GM19025 (cell line): Measurements from ENCODE around the gene TMEM217.
"Not testable (repeated sequence)": the region's sequence is repeated elsewhere in the genome, so short reads cannot be mapped to it uniquely, and the experiment has no call there.

Source experiments
- ATAC-seq: cut with Tn5 transposase; IDR thresholded peaks from one replicate; pipeline ENCODE4 v1.9.1; 2021; ENCODE audit warnings: mild to moderate bottlenecking, low read depth, moderate library complexity; ENCODE audit not compliant: unreplicated experiment

TMEM217 gene

DNA sequence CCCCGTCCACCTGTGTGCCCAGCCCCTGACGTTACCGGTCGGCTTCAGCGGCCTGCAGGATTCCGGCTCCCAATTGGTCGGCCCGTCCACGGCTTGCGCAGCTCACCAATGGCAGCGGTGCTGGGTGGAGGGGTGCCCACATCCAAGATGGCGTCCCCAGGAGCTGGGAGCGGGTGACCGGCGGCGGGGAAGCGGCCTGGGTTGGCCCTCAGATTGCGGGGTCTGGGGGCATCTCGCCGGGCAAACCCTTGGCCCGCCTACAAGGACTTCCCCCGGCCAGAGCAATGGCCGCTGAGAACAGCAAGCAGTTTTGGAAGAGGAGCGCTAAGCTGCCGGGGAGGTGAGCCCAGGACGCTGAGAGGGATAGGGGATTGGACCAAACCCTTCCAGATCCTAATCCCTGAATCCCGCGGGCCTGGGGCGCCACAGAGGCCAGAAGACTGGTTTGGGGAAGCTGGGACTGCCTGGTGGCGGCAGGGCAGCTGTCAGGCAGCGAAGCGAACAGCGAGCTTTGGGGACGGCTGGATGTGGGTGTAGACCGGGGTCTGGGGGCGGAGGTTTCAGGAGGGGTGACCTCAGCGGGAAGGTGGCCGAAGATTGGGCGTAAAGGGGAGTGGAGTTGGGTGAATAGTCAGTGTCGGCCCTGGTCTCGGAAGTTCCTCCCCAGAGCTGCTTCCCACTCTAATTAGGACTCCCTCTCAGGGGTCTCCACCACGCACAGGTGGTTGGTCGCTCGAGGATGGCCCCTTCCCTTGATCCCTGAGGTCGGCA lies at the start of gene TMEM217, which contains the start of gene TBC1D22B:
Gene TMEM217 (minus strand): TSS at position 511 of the 771 bp plus-strand sequence. CDS start 39,114 bp downstream, outside the sequence.
Gene TBC1D22B (plus strand): TSS at position 139 of the 771 bp plus-strand sequence. CDS start 146 bp downstream, at position 285.
- peak; percentile 99 for ATAC-seq

- ATAC-seq = not testable (repeated sequence)
Measured at GRCh38 chr6:37307484-37307883, 49.5 kb upstream of the TMEM217 start.

DNA sequence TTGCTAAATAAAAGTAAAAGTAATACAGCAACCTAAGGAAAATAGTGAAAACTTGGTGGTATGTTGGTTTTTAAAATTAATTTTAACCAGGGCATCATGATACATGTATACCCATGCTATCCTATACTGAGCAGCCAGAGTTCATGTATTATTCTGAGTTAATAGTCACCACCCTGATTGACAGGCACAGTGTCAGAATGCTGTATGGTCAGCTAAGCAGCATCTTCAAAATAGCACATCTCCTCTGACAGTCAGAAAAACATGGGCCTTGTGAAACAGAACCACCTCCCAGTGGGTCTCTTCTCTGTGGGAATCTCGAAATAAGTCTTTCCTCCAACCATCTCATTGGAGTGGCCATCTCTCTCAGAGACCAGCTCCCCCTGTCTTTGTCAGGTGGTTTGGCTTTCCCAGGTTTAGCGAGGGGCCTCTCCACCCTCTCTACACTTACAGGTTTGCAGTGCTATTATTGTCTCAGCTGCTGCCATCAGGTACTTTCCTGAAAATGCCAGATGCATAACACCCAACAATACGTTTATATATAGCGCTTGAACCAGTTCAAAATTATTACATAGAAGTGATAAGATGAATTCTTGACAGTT lies 48.8 kb upstream of the TMEM217 start:
- no peak for ATAC-seq

GRCh38 chr6:37305841-37306425 lies 48.0 kb upstream of the TMEM217 start:
- ATAC-seq = no peak

- ATAC-seq = no peak
Measured at GRCh38 chr6:37304766-37305165, 46.8 kb upstream of the TMEM217 start.

DNA sequence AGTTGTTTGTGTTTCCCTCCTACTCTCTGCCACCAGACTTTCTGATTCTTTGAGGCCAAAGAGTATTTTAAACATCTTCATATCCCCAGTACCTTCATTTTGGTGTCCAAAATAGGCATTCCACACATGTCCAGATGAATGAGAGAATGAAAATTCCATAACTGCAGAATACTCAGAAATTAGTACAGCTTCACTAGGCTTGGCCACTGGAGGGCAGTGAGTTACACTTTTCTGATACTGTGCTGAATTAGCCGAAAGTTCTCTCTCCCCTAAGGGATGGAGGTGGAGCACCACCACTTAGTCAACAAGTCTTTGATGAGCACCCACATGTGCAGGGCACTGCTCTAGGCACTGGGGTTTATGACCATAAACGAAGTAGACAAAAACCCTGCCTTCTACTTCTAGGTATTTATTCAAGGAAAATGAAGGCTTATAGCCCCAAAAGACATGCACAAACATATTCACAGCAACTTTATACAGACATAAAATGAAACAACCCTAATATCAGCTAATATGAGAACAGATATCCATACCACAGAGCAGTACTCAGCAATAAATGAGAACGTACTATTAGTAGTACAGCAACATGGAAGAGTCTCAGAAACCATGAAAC lies 46.1 kb upstream of the TMEM217 start:
- ATAC-seq = no peak

- ATAC-seq = no peak
Measured at GRCh38 chr6:37303091-37303660, 45.2 kb upstream of the TMEM217 start.

GRCh38 chr6:37302086-37302686 lies 44.2 kb upstream of the TMEM217 start:
- no peak for ATAC-seq

DNA sequence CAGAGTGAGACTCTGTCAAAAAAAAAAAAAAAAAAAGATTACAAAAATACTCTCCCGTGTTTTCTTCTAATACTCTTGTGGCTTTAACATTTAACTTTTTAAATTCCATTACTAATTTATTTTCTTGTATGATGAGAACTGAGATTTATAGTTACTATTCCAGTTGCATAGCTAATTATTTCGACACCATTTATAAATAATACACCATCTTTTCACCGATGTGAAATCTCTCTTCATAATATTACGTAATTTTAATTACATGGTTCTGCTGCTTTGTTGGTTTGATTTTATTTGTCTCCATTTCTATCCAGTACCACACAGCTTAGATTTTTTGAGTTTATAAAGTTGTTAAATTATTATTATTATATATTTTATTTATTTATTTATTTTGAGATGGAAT lies 42.0 kb upstream of the TMEM217 start:
- no peak for ATAC-seq

DNA sequence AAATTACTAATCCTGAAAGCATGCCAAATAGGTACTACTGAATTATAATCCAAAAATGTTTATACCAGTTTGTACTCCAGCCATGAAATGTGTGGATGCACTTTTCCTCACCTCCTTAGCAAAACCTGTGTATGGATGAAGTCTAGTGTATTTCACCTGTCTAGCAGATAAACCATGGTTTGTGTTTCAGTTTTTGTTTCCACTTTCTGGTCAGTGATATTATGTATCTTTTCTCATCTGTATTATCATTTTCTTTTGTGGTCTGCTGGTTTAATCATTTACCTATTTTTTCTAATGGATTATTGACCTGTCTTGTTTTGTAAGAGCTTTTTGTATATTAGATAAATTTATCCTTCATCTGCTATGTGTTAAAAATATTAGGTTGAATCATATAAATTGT lies 41.0 kb upstream of the TMEM217 start:
- no peak for ATAC-seq

- not testable (repeated sequence) for ATAC-seq
Measured at GRCh38 chr6:37297637-37298036, 39.7 kb upstream of the TMEM217 start.

- ATAC-seq = no peak
Measured at GRCh38 chr6:37293426-37293825, 35.5 kb upstream of the TMEM217 start.

GRCh38 chr6:37289931-37290330 lies 32.0 kb upstream of the TMEM217 start:
- ATAC-seq = no peak

DNA sequence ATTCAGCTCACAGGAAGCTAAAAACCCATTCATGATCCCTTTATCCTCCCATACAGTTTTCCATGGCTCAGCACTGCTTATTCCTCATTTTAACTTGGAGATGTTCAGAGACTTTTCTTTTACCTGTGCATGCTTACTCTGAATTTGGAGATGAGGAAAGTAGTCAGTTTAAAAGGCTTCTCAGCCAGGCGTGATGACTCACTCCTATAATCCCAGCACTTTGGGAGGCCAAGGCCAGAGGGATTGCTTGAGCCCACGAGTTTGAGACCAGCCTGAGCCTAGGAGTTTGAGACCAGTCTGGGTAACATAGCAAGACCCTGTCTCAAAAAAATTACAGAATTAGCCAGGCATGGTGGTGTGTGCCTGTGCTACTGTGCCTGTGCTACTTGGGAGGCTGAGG lies 30.3 kb upstream of the TMEM217 start:
- ATAC-seq = no peak

- ATAC-seq = no peak
Measured at GRCh38 chr6:37287519-37288157, 29.7 kb upstream of the TMEM217 start.

GRCh38 chr6:37285861-37286311 lies 27.9 kb upstream of the TMEM217 start:
- no peak for ATAC-seq

GRCh38 chr6:37284781-37285180 lies 26.8 kb upstream of the TMEM217 start:
- ATAC-seq = no peak

DNA sequence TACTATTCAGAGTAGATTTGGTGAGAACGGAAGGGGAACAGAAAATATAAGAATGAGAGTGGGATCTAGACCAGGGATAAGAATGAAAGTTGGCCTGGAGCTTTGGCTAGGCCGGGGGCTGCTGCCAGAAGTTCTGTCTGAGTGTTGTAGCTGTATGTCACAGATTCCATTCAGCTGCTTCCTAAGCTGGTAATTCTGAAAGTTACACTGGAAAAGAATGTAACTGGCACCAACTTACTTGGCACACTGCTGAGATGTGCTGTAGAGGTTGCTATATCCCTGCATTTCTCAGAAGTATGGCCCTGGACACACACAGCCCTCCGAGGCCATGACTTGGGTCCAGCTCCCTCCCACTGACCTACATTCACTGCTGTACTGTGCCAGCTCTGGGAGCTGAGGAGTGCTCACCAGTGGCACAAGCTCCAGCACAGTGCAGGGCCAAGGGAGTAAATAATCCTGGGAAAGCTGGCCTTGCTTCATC lies 25.8 kb upstream of the TMEM217 start:
- ATAC-seq = no peak

GRCh38 chr6:37283268-37283667 lies 25.3 kb upstream of the TMEM217 start:
- ATAC-seq = no peak

DNA sequence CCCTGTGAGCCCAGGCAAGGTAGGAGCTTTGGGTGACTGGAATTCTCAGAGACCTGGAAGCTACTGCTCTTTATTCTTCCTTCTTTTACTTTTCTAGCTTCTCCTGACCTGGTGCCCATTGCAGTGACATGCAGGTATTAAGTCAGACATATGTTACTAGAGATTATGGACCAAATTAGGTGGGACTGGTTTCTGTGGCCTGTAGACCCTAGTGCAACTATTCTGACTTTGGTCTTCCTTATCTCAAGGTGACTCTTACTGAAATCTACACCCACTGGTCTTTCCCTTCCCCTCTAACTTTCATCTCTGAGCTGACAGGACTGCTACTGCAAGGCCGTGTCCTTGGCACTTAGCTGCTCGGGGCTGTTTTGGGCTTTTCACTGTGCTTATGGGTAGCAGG lies 24.4 kb upstream of the TMEM217 start:
- ATAC-seq = no peak
